Ishikawa (cell line): ENCODE data around the gene PPM1K.

Source experiments
- CEBPB ChIP-seq: IDR thresholded peaks from 2 replicates; pipeline ENCODE4 v1.6.1; 2012
- CREB1 ChIP-seq: IDR thresholded peaks from 2 replicates; pipeline ENCODE4 v1.6.1; 2012; ENCODE audit warnings: low read depth
- EGR1 ChIP-seq: IDR thresholded peaks from 2 replicates; pipeline ENCODE4 v1.6.1; 2012
- EP300 ChIP-seq: IDR thresholded peaks from 2 replicates; pipeline ENCODE4 v1.6.1; 2012; ENCODE audit warnings: borderline replicate concordance
- MAX ChIP-seq: IDR thresholded peaks from 2 replicates; pipeline ENCODE4 v1.6.1; 2012
- NFIC ChIP-seq: IDR thresholded peaks from 2 replicates; pipeline ENCODE4 v1.6.1; 2012
- RAD21 ChIP-seq: IDR thresholded peaks from 2 replicates; pipeline ENCODE4 v1.6.1; 2012; ENCODE audit warnings: low read depth
- TAF1 ChIP-seq: IDR thresholded peaks from 2 replicates; pipeline ENCODE4 v1.6.1; 2012; ENCODE audit warnings: low read depth, mild to moderate bottlenecking
- TCF12 ChIP-seq: IDR thresholded peaks from 2 replicates; pipeline ENCODE4 v1.6.1; 2012; ENCODE audit warnings: low read depth
- TEAD4 ChIP-seq: IDR thresholded peaks from 2 replicates; pipeline ENCODE4 v1.6.1; 2012
- YY1 ChIP-seq: IDR thresholded peaks from 2 replicates; pipeline ENCODE4 v1.6.1; 2012; ENCODE audit warnings: low read depth
- TF ChIP-seq, protein P1 (sequence below): IDR thresholded peaks from 2 replicates; pipeline ENCODE4 v1.6.1; 2012

DNA sequence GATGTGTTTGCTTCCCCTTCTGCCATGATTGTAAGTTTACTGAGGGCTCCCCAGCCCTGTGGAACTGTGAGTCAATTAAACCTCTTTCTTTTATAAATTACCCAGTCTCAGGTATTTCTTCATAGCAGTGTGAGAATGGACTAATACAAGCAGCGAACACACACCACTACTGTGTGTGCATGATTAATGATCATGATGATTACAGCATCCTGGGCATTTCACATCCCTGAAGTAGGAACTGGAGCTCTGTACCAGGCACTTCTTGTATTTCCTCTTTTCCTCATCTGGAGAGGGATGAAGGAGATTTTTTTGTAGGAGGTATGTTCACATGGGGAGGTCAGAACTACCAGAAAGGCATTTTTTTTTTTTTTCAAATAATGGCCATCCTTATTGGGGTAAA, 60.8 kb downstream of the PPM1K start:
- no peak for TF ChIP-seq CREB1
- no peak for TF ChIP-seq CEBPB
- TF ChIP-seq NFIC = no peak
- no peak for TF ChIP-seq YY1
- no peak for TF ChIP-seq TAF1
- TF ChIP-seq RAD21 = no peak
- no peak for TF ChIP-seq EP300
- no peak for TF ChIP-seq MAX
- TF ChIP-seq, protein P1, sequence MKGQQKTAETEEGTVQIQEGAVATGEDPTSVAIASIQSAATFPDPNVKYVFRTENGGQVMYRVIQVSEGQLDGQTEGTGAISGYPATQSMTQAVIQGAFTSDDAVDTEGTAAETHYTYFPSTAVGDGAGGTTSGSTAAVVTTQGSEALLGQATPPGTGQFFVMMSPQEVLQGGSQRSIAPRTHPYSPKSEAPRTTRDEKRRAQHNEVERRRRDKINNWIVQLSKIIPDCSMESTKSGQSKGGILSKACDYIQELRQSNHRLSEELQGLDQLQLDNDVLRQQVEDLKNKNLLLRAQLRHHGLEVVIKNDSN = no peak
- no peak for TF ChIP-seq EGR1
- TF ChIP-seq TCF12 = no peak
- TF ChIP-seq TEAD4 = no peak
